NCI-H2227 (cell line): ENCODE measurements around the gene JARID2.
"Not testable (repeated sequence)": the region's sequence is repeated elsewhere in the genome, so short reads cannot be mapped to it uniquely, and the experiment has no call there.

Source experiments
- DNase-seq: peaks from one replicate; lab custom pipeline; 2025; ENCODE audit not compliant: unreplicated experiment; lab: John Stamatoyannopoulos, UW

The JARID2 gene

GRCh38 chr6:15287670-15288375 is 42.0 kb downstream of the JARID2 start:
- DNase-seq, result no peak

- no peak for DNase-seq
Observed at GRCh38 chr6:15288856-15289255, 43.0 kb downstream of the JARID2 start.

GRCh38 chr6:15289456-15289855 is 43.6 kb downstream of the JARID2 start:
- not testable (repeated sequence) for DNase-seq

GRCh38 chr6:15290067-15290680 is 44.3 kb downstream of the JARID2 start:
- no peak for DNase-seq

- no peak for DNase-seq
Observed at GRCh38 chr6:15290962-15291704, 45.3 kb downstream of the JARID2 start.

GRCh38 chr6:15292721-15293302 is 46.9 kb downstream of the JARID2 start:
- no peak for DNase-seq

- DNase-seq, result no peak
Observed at GRCh38 chr6:15293674-15294073, 47.8 kb downstream of the JARID2 start.

GRCh38 chr6:15294504-15294903 is 48.6 kb downstream of the JARID2 start:
- DNase-seq, result no peak

GRCh38 chr6:15296249-15296648 is 50.4 kb downstream of the JARID2 start:
- DNase-seq, result no peak

- DNase-seq, result no peak
Observed at GRCh38 chr6:15296735-15297134, 50.9 kb downstream of the JARID2 start.

GRCh38 chr6:15297167-15297566 is 51.3 kb downstream of the JARID2 start:
- DNase-seq, result not testable (repeated sequence)

- DNase-seq, result no peak
Observed at GRCh38 chr6:15297895-15298590, 52.2 kb downstream of the JARID2 start.

- no peak for DNase-seq
Observed at GRCh38 chr6:15299430-15300131, 53.7 kb downstream of the JARID2 start.

GRCh38 chr6:15301179-15302006 is 55.5 kb downstream of the JARID2 start:
- DNase-seq, result no peak

- no peak for DNase-seq
Observed at GRCh38 chr6:15303162-15303919, 57.5 kb downstream of the JARID2 start.

GRCh38 chr6:15303920-15304291 is 58.0 kb downstream of the JARID2 start:
- no peak for DNase-seq

GRCh38 chr6:15304337-15305042 is 58.6 kb downstream of the JARID2 start:
- DNase-seq, result no peak

- DNase-seq, result no peak
Observed at GRCh38 chr6:15305496-15305895, 59.6 kb downstream of the JARID2 start.
